Lung microvascular endothelial cell (primary cell): ENCODE data around the gene PAEP. TPM values are rescaled to one million over a fixed set of nuclear protein-coding genes. Genes with fewer than 3 reads are reported as not detected.
"Not testable (repeated sequence)": the region's sequence is repeated elsewhere in the genome, so short reads cannot be mapped to it uniquely, and the experiment has no call there.

Experiments used
- DNase-seq, 2 donors: peaks; one replicate each; pipeline versions ENCODE4 v3.0.0 to v3.0.0-alpha.2; 2010; ENCODE audit warnings: low read depth in 2 of 2
- total RNA-seq: library from RNA; depleted of rRNA; stranded (reverse); fragments of >200 nt; gene quantifications from 2 replicates; pipeline ENCODE4 v1.2.1, GENCODE V29; 2014

PAEP gene
- total RNA-seq, 1 donor from 2014 or later: not detected

GRCh38 chr9:135549478-135550343 lies 11.8 kb upstream of the PAEP start:
- not testable (repeated sequence) for DNase-seq

GRCh38 chr9:135550344-135550918 lies 11.1 kb upstream of the PAEP start:
- no peak for DNase-seq

GRCh38 chr9:135551031-135551430 lies 10.5 kb upstream of the PAEP start:
- no peak for DNase-seq

GRCh38 chr9:135551456-135551855 lies 10.1 kb upstream of the PAEP start:
- no peak for DNase-seq

GRCh38 chr9:135552021-135552697 lies 9.4 kb upstream of the PAEP start:
- no peak for DNase-seq

- DNase-seq: no peak
Observed at GRCh38 chr9:135552698-135553171, 8.8 kb upstream of the PAEP start.

GRCh38 chr9:135554718-135555117 lies 6.8 kb upstream of the PAEP start:
- no peak for DNase-seq

GRCh38 chr9:135555203-135555602 lies 6.4 kb upstream of the PAEP start:
- no peak for DNase-seq

- no peak for DNase-seq
Observed at GRCh38 chr9:135555910-135556309, 5.6 kb upstream of the PAEP start.

GRCh38 chr9:135559606-135560005 lies 1.9 kb upstream of the PAEP start:
- DNase-seq: no peak

- DNase-seq: no peak
Observed at GRCh38 chr9:135562235-135562745, 734 bp downstream of the PAEP start.

- DNase-seq: no peak
Observed at GRCh38 chr9:135563039-135563476, 1.5 kb downstream of the PAEP start.

GRCh38 chr9:135563858-135564257 lies 2.3 kb downstream of the PAEP start:
- no peak for DNase-seq

- no peak for DNase-seq
Observed at GRCh38 chr9:135565141-135565628, 3.6 kb downstream of the PAEP start.

GRCh38 chr9:135565636-135566035 lies 4.1 kb downstream of the PAEP start:
- no peak for DNase-seq

- no peak for DNase-seq
Observed at GRCh38 chr9:135566552-135566951, 5.0 kb downstream of the PAEP start.

- DNase-seq: no peak
Observed at GRCh38 chr9:135567311-135567710, 5.8 kb downstream of the PAEP start.

GRCh38 chr9:135568026-135568425 lies 6.5 kb downstream of the PAEP start:
- no peak for DNase-seq

GRCh38 chr9:135570456-135570855 lies 8.9 kb downstream of the PAEP start:
- DNase-seq: no peak

- DNase-seq: no peak
Observed at GRCh38 chr9:135572233-135572632, 10.7 kb downstream of the PAEP start.

- DNase-seq: no peak
Observed at GRCh38 chr9:135573124-135573523, 11.6 kb downstream of the PAEP start.

GRCh38 chr9:135574331-135574730 lies 12.8 kb downstream of the PAEP start:
- DNase-seq: no peak
